ENCODE measurements around the gene C2CD4C.
"Not testable (repeated sequence)": the region's sequence is repeated elsewhere in the genome, so short reads cannot be mapped to it uniquely, and the experiment has no call there.

Gene C2CD4C

GRCh38 chr19:438416-438958 lies 29.5 kb upstream of the C2CD4C start:
- no peak for DNase-seq

GRCh38 chr19:437041-437440 lies 28.1 kb upstream of the C2CD4C start:
- DNase-seq = no peak

- DNase-seq = no peak
Measured at GRCh38 chr19:436413-436950, 27.5 kb upstream of the C2CD4C start.

- no peak for DNase-seq
Measured at GRCh38 chr19:435707-436412, 26.9 kb upstream of the C2CD4C start.

- DNase-seq = no peak
Measured at GRCh38 chr19:435056-435706, 26.2 kb upstream of the C2CD4C start.

GRCh38 chr19:434152-434960 lies 25.4 kb upstream of the C2CD4C start:
- DNase-seq = no peak

- DNase-seq = no peak
Measured at GRCh38 chr19:430701-431100, 21.8 kb upstream of the C2CD4C start.

GRCh38 chr19:428149-428548 lies 19.2 kb upstream of the C2CD4C start:
- DNase-seq = no peak

- not testable (repeated sequence) for DNase-seq
Measured at GRCh38 chr19:427675-428074, 18.7 kb upstream of the C2CD4C start.

GRCh38 chr19:426725-427445 lies 17.9 kb upstream of the C2CD4C start:
- DNase-seq = no peak

- DNase-seq = no peak
Measured at GRCh38 chr19:425056-425455, 16.1 kb upstream of the C2CD4C start.

GRCh38 chr19:424546-424945 lies 15.6 kb upstream of the C2CD4C start:
- DNase-seq = no peak

- DNase-seq = no peak
Measured at GRCh38 chr19:423691-424466, 14.9 kb upstream of the C2CD4C start.

- not testable (repeated sequence) for DNase-seq
Measured at GRCh38 chr19:422917-423226, 13.9 kb upstream of the C2CD4C start.

- DNase-seq = no peak
Measured at GRCh38 chr19:422213-422916, 13.4 kb upstream of the C2CD4C start.

GRCh38 chr19:419721-420515 lies 11.0 kb upstream of the C2CD4C start:
- DNase-seq = no peak

- DNase-seq = no peak
Measured at GRCh38 chr19:418761-419671, 10.1 kb upstream of the C2CD4C start.

- DNase-seq = no peak
Measured at GRCh38 chr19:416416-416815, 7.5 kb upstream of the C2CD4C start.

- no peak for DNase-seq
Measured at GRCh38 chr19:415292-415691, 6.3 kb upstream of the C2CD4C start.
